Large intestine (tissue), 3 donors: ENCODE results near the gene TMUB1. TPM values are rescaled to one million over a fixed set of nuclear protein-coding genes. Genes with fewer than 3 reads are reported as not detected.
"Not testable (repeated sequence)": the region's sequence is repeated elsewhere in the genome, so short reads cannot be mapped to it uniquely, and the experiment has no call there.

ENCODE experiments used
- DNase-seq, 2 donors: peaks; one replicate each; pipeline versions ENCODE4 v3.0.0 to v3.0.0-alpha.2; 2013
- H3K27ac ChIP-seq: one replicate; pipeline ENCODE4 v1.5.1; 2013; ENCODE audit warnings: low read length
- H3K27me3 ChIP-seq: 2 replicates; pipeline ENCODE4 v1.6.1; 2013; ENCODE audit warnings: low read length; ENCODE audit not compliant: control insufficient read depth, insufficient read depth
- H3K36me3 ChIP-seq: 2 replicates; pipeline ENCODE4 v1.6.1; 2013; ENCODE audit warnings: low read length; ENCODE audit not compliant: control insufficient read depth, insufficient read depth
- H3K4me1 ChIP-seq: one replicate; pipeline ENCODE4 v1.6.1; 2013; ENCODE audit warnings: low read length; ENCODE audit not compliant: control insufficient read depth, insufficient read depth
- H3K4me3 ChIP-seq: one replicate; pipeline ENCODE4 v1.5.1; 2013; ENCODE audit warnings: low read length
- H3K9me3 ChIP-seq: one replicate; pipeline ENCODE4 v1.6.1; 2013; ENCODE audit warnings: mild to moderate bottlenecking, low read depth, low read length, moderate library complexity; ENCODE audit not compliant: control insufficient read depth
- WGBS: methylation state at CpG from one replicate; pipeline ENCODE4 v1.1.5; 2013; ENCODE audit warnings: low lambda C conversion rate; ENCODE audit not compliant: insufficient coverage; 5-methylcytosine and 5-hydroxymethylcytosine counted together
- polyA plus RNA-seq: library from polyadenylated mRNA; unstranded; fragments of 120-200 nt; gene quantifications from one replicate; pipeline ENCODE4 v1.2.1, GENCODE V29; 2013

TMUB1 gene
- polyA plus RNA-seq, 1 donor, result 61.8 TPM

GRCh38 chr7:151048911-151049463, 34.3 kb downstream of the TMUB1 start:
- Histone ChIP-seq H3K27ac (no peak overlapping the region), H3K4me3 (no peak overlapping the region), H3K9me3 (no peaks in the 10 kb centered on the region), H3K36me3 (peaks cover 22% of the 10 kb centered on the region), H3K4me1 (peaks cover 3% of the 10 kb centered on the region), H3K27me3 (peaks cover 19% of the 10 kb centered on the region)
- DNase-seq, result no peak
- WGBS, result no CpG with 5 or more reads among the region's 38 CpGs

GRCh38 chr7:151047976-151048815, 35.1 kb downstream of the TMUB1 start, which contains the start of gene ASIC3:
TSS of gene ASIC3 (plus strand) at chr7:151048531. CDS start at chr7:151048886, 355 bp downstream.
- WGBS, result no CpG with 5 or more reads among the region's 22 CpGs
- Histone ChIP-seq H3K9me3 (no peaks in the 10 kb centered on the region), H3K36me3 (peaks cover 23% of the 10 kb centered on the region), H3K4me1 (peaks cover 3% of the 10 kb centered on the region), H3K27me3 (peaks cover 19% of the 10 kb centered on the region), H3K27ac (no peak within 1 kb of the TSS), H3K4me3 (no peak within 1 kb of the TSS)
- DNase-seq, result no peak

- no peak for DNase-seq
- Histone ChIP-seq H3K4me3 (no peak overlapping the region), H3K9me3 (no peaks in the 10 kb centered on the region), H3K36me3 (peaks cover 31% of the 10 kb centered on the region), H3K27me3 (peaks cover 19% of the 10 kb centered on the region), H3K4me1 (peaks cover 3% of the 10 kb centered on the region), H3K27ac (no peak overlapping the region)
- WGBS, result no CpG with 5 or more reads among the region's 14 CpGs
Observed at GRCh38 chr7:151046603-151047573, 36.4 kb downstream of the TMUB1 start.

GRCh38 chr7:151045967-151046366, 37.3 kb downstream of the TMUB1 start:
- Histone ChIP-seq H3K9me3 (no peaks in the 10 kb centered on the region), H3K4me1 (peaks cover 3% of the 10 kb centered on the region), H3K36me3 (peaks cover 33% of the 10 kb centered on the region), H3K27me3 (peaks cover 19% of the 10 kb centered on the region), H3K4me3 (no peak overlapping the region), H3K27ac (no peak overlapping the region)
- no CpG with 5 or more reads among the region's 9 CpGs for WGBS
- DNase-seq, result no peak

GRCh38 chr7:151045262-151045661, 38.0 kb downstream of the TMUB1 start:
- Histone ChIP-seq H3K27ac (no peak overlapping the region), H3K9me3 (no peaks in the 10 kb centered on the region), H3K36me3 (peaks cover 33% of the 10 kb centered on the region), H3K4me1 (peaks cover 2% of the 10 kb centered on the region), H3K27me3 (peaks cover 12% of the 10 kb centered on the region), H3K4me3 (no peak overlapping the region)
- DNase-seq, result no peak
- no CpG with 5 or more reads among the region's 11 CpGs for WGBS

GRCh38 chr7:151043959-151044358, 39.3 kb downstream of the TMUB1 start:
- H3K27me3 ChIP-seq, result no peaks in the 10 kb centered on the region
- no peaks in the 10 kb centered on the region for H3K9me3 ChIP-seq
- H3K4me1 ChIP-seq, result peaks cover 15% of the 10 kb centered on the region
- DNase-seq, result no peak
- no peak overlapping the region for H3K27ac ChIP-seq
- no peak overlapping the region for H3K4me3 ChIP-seq
- WGBS, result no CpG with 5 or more reads among the region's 20 CpGs
- H3K36me3 ChIP-seq, result peaks cover 33% of the 10 kb centered on the region

GRCh38 chr7:151043449-151043848, 39.8 kb downstream of the TMUB1 start:
- Histone ChIP-seq H3K4me1 (peaks cover 20% of the 10 kb centered on the region), H3K36me3 (peaks cover 33% of the 10 kb centered on the region)
- not testable (repeated sequence) for H3K27me3 ChIP-seq, H3K9me3 ChIP-seq, H3K27ac ChIP-seq, H3K4me3 ChIP-seq, DNase-seq
- no CpG with 5 or more reads among the region's 10 CpGs for WGBS

GRCh38 chr7:151040616-151041375, 42.5 kb downstream of the TMUB1 start:
- DNase-seq, result no peak
- WGBS, result no CpG with 5 or more reads among the region's 30 CpGs
- Histone ChIP-seq H3K27ac (no peak overlapping the region), H3K9me3 (no peaks in the 10 kb centered on the region), H3K27me3 (no peaks in the 10 kb centered on the region), H3K36me3 (peaks cover 41% of the 10 kb centered on the region), H3K4me1 (peaks cover 20% of the 10 kb centered on the region), H3K4me3 (no peak overlapping the region)

GRCh38 chr7:151039850-151040548, 43.3 kb downstream of the TMUB1 start:
- Histone ChIP-seq H3K4me1 (peaks cover 20% of the 10 kb centered on the region), H3K9me3 (no peaks in the 10 kb centered on the region), H3K36me3 (peaks cover 45% of the 10 kb centered on the region), H3K4me3 (no peak overlapping the region), H3K27me3 (no peaks in the 10 kb centered on the region), H3K27ac (peak overlapping the region; percentile 67)
- no CpG with 5 or more reads among the region's 18 CpGs for WGBS
- DNase-seq, result peak in 1 of 2 donors; percentile 54
